Measurements from ENCODE around the gene BMPR1B.

BMPR1B gene

DNA sequence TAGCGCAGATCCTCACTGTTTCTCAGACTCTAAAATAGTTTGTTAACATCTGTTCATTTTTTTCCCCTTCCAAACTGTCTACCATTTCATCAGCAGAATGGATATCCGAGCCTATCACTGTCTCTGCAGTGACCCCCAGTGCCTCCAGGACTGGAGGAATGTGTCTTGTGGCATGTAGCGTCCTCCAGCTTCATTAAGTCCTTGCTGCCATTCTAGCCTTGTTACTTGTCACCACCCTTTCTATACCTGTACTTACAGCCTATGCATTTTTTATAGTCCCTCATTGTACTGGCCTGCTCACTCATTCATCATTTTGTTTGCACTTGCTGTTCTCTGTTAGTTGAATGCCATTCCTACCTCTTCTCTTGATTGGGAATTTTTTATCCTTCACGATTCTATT is 179.1 kb downstream of the BMPR1B start:
- TF ChIP-seq POLR2AphosphoS5 (IDR thresholded peaks at IDR 0.05; ENCODE audit: low read depth, low read length) = no peak
- no peak for TF ChIP-seq TAF1 (IDR thresholded peaks at IDR 0.05; ENCODE audit: borderline replicate concordance, insufficient read depth, low read length)
- TF ChIP-seq SIN3A (IDR thresholded peaks at IDR 0.05; ENCODE audit: borderline replicate concordance, insufficient read depth, low read length) = no peak
- TF ChIP-seq FOXP2 (optimal IDR thresholded peaks at IDR 0.05; ENCODE audit: borderline replicate concordance, extremely low read depth, extremely low read length, insufficient read depth) = no peak
- TF ChIP-seq, protein P1, sequence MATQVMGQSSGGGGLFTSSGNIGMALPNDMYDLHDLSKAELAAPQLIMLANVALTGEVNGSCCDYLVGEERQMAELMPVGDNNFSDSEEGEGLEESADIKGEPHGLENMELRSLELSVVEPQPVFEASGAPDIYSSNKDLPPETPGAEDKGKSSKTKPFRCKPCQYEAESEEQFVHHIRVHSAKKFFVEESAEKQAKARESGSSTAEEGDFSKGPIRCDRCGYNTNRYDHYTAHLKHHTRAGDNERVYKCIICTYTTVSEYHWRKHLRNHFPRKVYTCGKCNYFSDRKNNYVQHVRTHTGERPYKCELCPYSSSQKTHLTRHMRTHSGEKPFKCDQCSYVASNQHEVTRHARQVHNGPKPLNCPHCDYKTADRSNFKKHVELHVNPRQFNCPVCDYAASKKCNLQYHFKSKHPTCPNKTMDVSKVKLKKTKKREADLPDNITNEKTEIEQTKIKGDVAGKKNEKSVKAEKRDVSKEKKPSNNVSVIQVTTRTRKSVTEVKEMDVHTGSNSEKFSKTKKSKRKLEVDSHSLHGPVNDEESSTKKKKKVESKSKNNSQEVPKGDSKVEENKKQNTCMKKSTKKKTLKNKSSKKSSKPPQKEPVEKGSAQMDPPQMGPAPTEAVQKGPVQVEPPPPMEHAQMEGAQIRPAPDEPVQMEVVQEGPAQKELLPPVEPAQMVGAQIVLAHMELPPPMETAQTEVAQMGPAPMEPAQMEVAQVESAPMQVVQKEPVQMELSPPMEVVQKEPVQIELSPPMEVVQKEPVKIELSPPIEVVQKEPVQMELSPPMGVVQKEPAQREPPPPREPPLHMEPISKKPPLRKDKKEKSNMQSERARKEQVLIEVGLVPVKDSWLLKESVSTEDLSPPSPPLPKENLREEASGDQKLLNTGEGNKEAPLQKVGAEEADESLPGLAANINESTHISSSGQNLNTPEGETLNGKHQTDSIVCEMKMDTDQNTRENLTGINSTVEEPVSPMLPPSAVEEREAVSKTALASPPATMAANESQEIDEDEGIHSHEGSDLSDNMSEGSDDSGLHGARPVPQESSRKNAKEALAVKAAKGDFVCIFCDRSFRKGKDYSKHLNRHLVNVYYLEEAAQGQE (IDR thresholded peaks at IDR 0.05; ENCODE audit: insufficient read depth in 1 of 2, low read depth in 2 of 2, low read length in 2 of 2) = no peak

DNA sequence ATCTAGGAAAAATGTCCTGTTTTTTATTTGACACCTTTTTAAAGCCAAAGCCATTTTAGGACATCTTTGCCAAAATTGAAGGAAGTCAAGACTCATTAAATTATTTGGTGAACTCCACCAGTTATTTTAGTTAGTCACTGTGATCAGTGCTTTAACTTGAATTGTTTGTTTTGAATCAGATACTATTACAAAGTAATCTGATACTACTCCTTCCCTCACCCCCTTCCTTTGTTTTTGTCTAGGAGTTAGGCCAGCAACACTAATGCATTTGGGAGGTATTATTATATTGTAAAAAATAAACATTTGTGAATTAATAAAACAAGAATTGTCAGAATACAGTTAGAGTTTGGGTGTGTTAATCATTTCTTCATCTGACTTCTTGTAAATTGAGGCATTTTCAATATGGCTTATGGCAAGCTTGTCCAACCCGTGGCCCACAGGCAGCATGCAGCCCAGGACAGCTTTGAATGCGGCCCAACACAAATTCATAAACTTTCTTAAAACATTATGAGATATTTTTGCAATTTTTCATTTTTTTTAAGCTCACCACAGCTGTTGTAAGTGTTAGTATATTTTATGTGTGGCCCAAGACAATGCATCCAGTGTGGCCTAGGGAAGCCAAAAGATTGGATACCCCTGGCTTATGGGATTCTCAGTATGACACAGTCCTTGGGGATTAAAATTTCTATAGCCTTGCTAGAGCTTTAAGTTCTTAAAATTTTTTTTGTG is 182.2 kb downstream of the BMPR1B start:
- TF ChIP-seq FOXP2 (optimal IDR thresholded peaks at IDR 0.05; ENCODE audit: borderline replicate concordance, extremely low read depth, extremely low read length, insufficient read depth) (no peak), POLR2AphosphoS5 (IDR thresholded peaks at IDR 0.05; ENCODE audit: low read depth, low read length) (no peak), TAF1 (IDR thresholded peaks at IDR 0.05; ENCODE audit: borderline replicate concordance, insufficient read depth, low read length) (no peak), SIN3A (IDR thresholded peaks at IDR 0.05; ENCODE audit: borderline replicate concordance, insufficient read depth, low read length) (no peak)
- TF ChIP-seq, protein P1 (IDR thresholded peaks at IDR 0.05; ENCODE audit: insufficient read depth in 1 of 2, low read depth in 2 of 2, low read length in 2 of 2) = no peak

DNA sequence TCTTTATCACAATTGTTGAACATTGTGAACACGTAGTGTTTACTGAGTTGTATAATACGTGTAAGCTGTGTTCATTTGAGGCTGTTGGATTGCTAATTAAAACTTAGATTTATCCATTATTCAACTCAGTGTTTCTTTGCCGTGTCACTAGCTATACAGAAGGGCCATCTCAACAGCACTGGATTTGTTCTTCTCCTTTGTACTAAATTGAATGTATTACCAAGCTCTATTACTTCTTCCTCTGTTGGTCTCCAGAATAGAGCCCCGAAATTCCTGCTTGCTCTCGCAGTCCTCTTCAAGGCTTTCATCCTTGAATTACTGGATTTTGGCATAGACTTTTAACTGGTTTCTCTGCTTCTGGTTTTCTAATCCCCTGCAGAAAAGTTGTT is 182.8 kb downstream of the BMPR1B start:
- TF ChIP-seq POLR2AphosphoS5 (IDR thresholded peaks at IDR 0.05; ENCODE audit: low read depth, low read length) (no peak), SIN3A (IDR thresholded peaks at IDR 0.05; ENCODE audit: borderline replicate concordance, insufficient read depth, low read length) (no peak), FOXP2 (optimal IDR thresholded peaks at IDR 0.05; ENCODE audit: borderline replicate concordance, extremely low read depth, extremely low read length, insufficient read depth) (no peak), TAF1 (IDR thresholded peaks at IDR 0.05; ENCODE audit: borderline replicate concordance, insufficient read depth, low read length) (no peak)
- TF ChIP-seq, protein P1 (IDR thresholded peaks at IDR 0.05; ENCODE audit: insufficient read depth in 1 of 2, low read depth in 2 of 2, low read length in 2 of 2) = no peak

DNA sequence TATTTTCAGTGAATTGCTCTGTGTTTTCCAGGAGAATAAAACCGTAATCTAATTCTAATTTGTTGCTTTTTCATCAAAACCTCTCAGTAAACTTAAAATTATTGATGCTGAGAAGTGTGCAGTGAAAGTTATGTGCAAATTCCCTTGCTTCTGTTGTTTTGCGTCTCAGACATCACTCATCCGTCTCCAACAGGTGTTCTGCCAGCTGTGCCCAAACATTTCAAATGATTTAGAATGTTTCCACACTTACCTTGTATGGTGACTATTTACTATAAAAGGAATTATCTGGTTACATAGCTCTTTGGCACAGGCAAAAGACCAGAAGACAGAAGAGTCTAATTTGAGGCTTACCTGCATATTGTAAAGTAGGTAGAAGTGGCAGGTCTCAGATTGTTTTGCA is 184.0 kb downstream of the BMPR1B start:
- TF ChIP-seq FOXP2 (optimal IDR thresholded peaks at IDR 0.05; ENCODE audit: borderline replicate concordance, extremely low read depth, extremely low read length, insufficient read depth) (no peak), SIN3A (IDR thresholded peaks at IDR 0.05; ENCODE audit: borderline replicate concordance, insufficient read depth, low read length) (no peak), POLR2AphosphoS5 (IDR thresholded peaks at IDR 0.05; ENCODE audit: low read depth, low read length) (no peak), TAF1 (IDR thresholded peaks at IDR 0.05; ENCODE audit: borderline replicate concordance, insufficient read depth, low read length) (no peak)
- TF ChIP-seq, protein P1 (IDR thresholded peaks at IDR 0.05; ENCODE audit: insufficient read depth in 1 of 2, low read depth in 2 of 2, low read length in 2 of 2) = no peak

All from PFSK-1 (cell line).